Endothelial cell of umbilical vein (primary cell): ENCODE data around the gene NEMF. TPM values are rescaled to one million over a fixed set of nuclear protein-coding genes. Genes with fewer than 3 reads are reported as not detected.
"Not testable (repeated sequence)": the region's sequence is repeated elsewhere in the genome, so short reads cannot be mapped to it uniquely, and the experiment has no call there.

Experiments used
- BruUV-seq: library from RNA; stranded (reverse); fragments of 400-500 nt; replicated peaks from 2 replicates; lab custom pipeline; 2021; lab: Mats Ljungman, UMichigan
- CTCF ChIA-PET: fragments of 300-600, 350-600 bp; sonication (Branson Sonifier 250); formaldehyde crosslinking; loops from one replicate; lab custom pipeline; 2021; ENCODE audit warnings: antibody characterized with exemption, inconsistent platforms; lab: Charles Lee
- POLR2A ChIA-PET: fragments of 300-600, 350-600 bp; sonication (Branson Sonifier 250); formaldehyde crosslinking; loops from one replicate; lab custom pipeline; 2021; ENCODE audit warnings: antibody characterized with exemption, inconsistent platforms; lab: Charles Lee
- DNase-seq: peaks from one replicate; pipeline ENCODE4 v3.0.0-alpha.2; 2011; ENCODE audit warnings: low read depth, low spot score
- FAIRE-seq: peaks from 2 replicates; lab custom pipeline; 2011; peaks lifted over from hg19 to GRCh38; lab: Jason Lieb, UNC
- H2AFZ ChIP-seq: 2 replicates; pipeline ENCODE4 v1.6.0; 2012; ENCODE audit warnings: low read depth, low read length, control low read depth, inconsistent platforms
- H3K27ac ChIP-seq: 2 replicates; pipeline ENCODE4 v1.5.1; 2011; ENCODE audit warnings: low read depth, mild to moderate bottlenecking, control low read depth, low read length, moderate library complexity; ENCODE audit not compliant: insufficient read depth
- H3K27me3 ChIP-seq, 2 experiments: 2 replicates each; pipeline versions ENCODE4 v1.6.0 to v1.6.1; 2011; ENCODE audit warnings: low read length in 2 of 2, mixed read lengths in 1 of 2; ENCODE audit not compliant: control insufficient read depth in 2 of 2, insufficient read depth in 2 of 2
- H3K36me3 ChIP-seq, 2 experiments: 2 replicates in 1 of 2; 3 replicates in 1 of 2; pipeline ENCODE4 v1.5.1; 2011; ENCODE audit warnings: low read length in 2 of 2, mild to moderate bottlenecking in 1 of 2, moderate library complexity in 1 of 2; ENCODE audit not compliant: control insufficient read depth in 2 of 2, insufficient read depth in 2 of 2; ENCODE audit errors: extremely low read depth in 1 of 2
- H3K4me1 ChIP-seq: 3 replicates; pipeline ENCODE4 v1.5.1; 2011; ENCODE audit warnings: mild to moderate bottlenecking, low read length; ENCODE audit not compliant: control insufficient read depth, insufficient read depth; ENCODE audit errors: extremely low read depth
- H3K4me2 ChIP-seq: 2 replicates; pipeline ENCODE4 v1.6.1; 2011; ENCODE audit warnings: low read length, control low read depth, mixed read lengths; ENCODE audit not compliant: insufficient read depth
- H3K4me3 ChIP-seq, 3 experiments: fragments of 200-600 bp in 1 of 3; sonication (generic), shearing (Covaris generic) in 1 of 3; replicated peaks in 1 of 3; 2 replicates each; pipeline ENCODE4 v1.5.1; 2011 to 2016; ENCODE audit warnings: control low read depth in 3 of 3, low read length in 3 of 3, mild to moderate bottlenecking in 2 of 3, inconsistent platforms in 1 of 3, low read depth in 1 of 3, moderate library complexity in 1 of 3; ENCODE audit not compliant: insufficient read depth in 1 of 3
- H3K79me2 ChIP-seq: 2 replicates; pipeline ENCODE4 v1.6.0; 2012; ENCODE audit warnings: low read length, inconsistent platforms; ENCODE audit not compliant: control insufficient read depth, insufficient read depth
- H3K9ac ChIP-seq: replicated peaks from 2 replicates; pipeline ENCODE3; 2011; ENCODE audit warnings: low read length, control low read depth; ENCODE audit not compliant: insufficient read depth; ENCODE audit errors: extremely low read depth
- H3K9me1 ChIP-seq: replicated peaks from 3 replicates; pipeline ENCODE4 v1.6.0; 2011; ENCODE audit warnings: mild to moderate bottlenecking, low read length; ENCODE audit not compliant: control insufficient read depth, insufficient read depth; ENCODE audit errors: extremely low read depth
- H3K9me3 ChIP-seq: replicated peaks from 2 replicates; pipeline ENCODE4 v1.5.1; 2012; ENCODE audit warnings: low read length, inconsistent platforms; ENCODE audit not compliant: control insufficient read depth, insufficient read depth
- H4K20me1 ChIP-seq: replicated peaks from 2 replicates; pipeline ENCODE3; 2011; ENCODE audit warnings: mild to moderate bottlenecking, low read length; ENCODE audit not compliant: control insufficient read depth, insufficient read depth; ENCODE audit errors: extremely low read depth
- EZH2 ChIP-seq: IDR thresholded peaks from 2 replicates; pipeline ENCODE4 v1.6.1; 2012; ENCODE audit warnings: borderline replicate concordance, low read depth, mild to moderate bottlenecking, moderate library complexity, low read length, inconsistent platforms; ENCODE audit not compliant: severe bottlenecking
- FOS ChIP-seq: IDR thresholded peaks from 2 replicates; pipeline ENCODE4 v1.6.1; 2011; ENCODE audit warnings: mild to moderate bottlenecking, low read length, moderate library complexity, borderline replicate concordance; ENCODE audit not compliant: insufficient read depth
- GATA2 ChIP-seq: IDR thresholded peaks from 2 replicates; pipeline ENCODE4 v1.7.0; 2011; ENCODE audit warnings: low read depth, mild to moderate bottlenecking, moderate library complexity, mixed read lengths, low read length; ENCODE audit not compliant: insufficient read length, insufficient read depth
- JUN ChIP-seq: IDR thresholded peaks from 2 replicates; pipeline ENCODE4 v1.6.1; 2011; ENCODE audit warnings: borderline replicate concordance, low read depth; ENCODE audit not compliant: insufficient read length, insufficient read depth
- MYC ChIP-seq: IDR thresholded peaks from one replicate; pipeline ENCODE4 v1.6.1; 2011; ENCODE audit warnings: mild to moderate bottlenecking, low read depth, low read length
- POLR2A ChIP-seq: IDR thresholded peaks from 2 replicates; pipeline ENCODE4 v1.6.1; 2012; ENCODE audit warnings: low read depth, mild to moderate bottlenecking, control low read depth, low read length
- dilution Hi-C: fragments of 300-500 bp; cut with MboI; formaldehyde crosslinking; loops from one replicate; pipeline ENCODE4 v1.15.0; 2019; ENCODE audit warnings: low sequenced_read_pairs; ENCODE audit not compliant: extremely low pct_ligation_motif_present
- intact Hi-C: fragments of 100-400 bp; cut with micrococcal nuclease; formaldehyde crosslinking; loops from one replicate; pipeline ENCODE4 v1.10.0; 2022
- polyA plus RNA-seq, 4 experiments: library from polyadenylated mRNA; depleted of rRNA in 3 of 4; stranded (reverse) in 3 of 4; unstranded in 1 of 4; fragments of >200 nt; gene quantifications; 2 replicates each; pipeline versions ENCODE4 v1.2.1 to v1.2.3, GENCODE V29; 2011 to 2012; ENCODE audit warnings: missing spikeins in 1 of 4
- total RNA-seq: library from RNA; stranded (reverse); gene quantifications from 2 replicates; pipeline ENCODE4 v1.2.3, GENCODE V29; 2021
- TF ChIP-seq, protein P1 (sequence below): IDR thresholded peaks from 2 replicates; pipeline ENCODE4 v1.6.1; 2011; ENCODE audit not compliant: insufficient read depth, insufficient read length
- TF ChIP-seq, protein P2 (sequence below), 2 donors: IDR thresholded peaks; 1 replicate in 1 of 2; 2 replicates in 1 of 2; pipeline ENCODE4 v1.5.1; 2011; ENCODE audit warnings: low read length in 2 of 2, mild to moderate bottlenecking in 2 of 2, moderate library complexity in 2 of 2, control low read depth in 1 of 2, inconsistent platforms in 1 of 2, low read depth in 1 of 2; ENCODE audit not compliant: insufficient read depth in 1 of 2; ENCODE audit errors: extremely low read depth in 1 of 2

NEMF gene
- total and polyA plus RNA-seq, 2 donors (not counting 3 experiments of a cell fraction or from before 2014, with no cell fraction given) = 12.2 to 71.4 TPM

- ChIA-PET CTCF (interaction anchor here (0.8 to 1.3 kb wide), 4 partner anchors 8 to 23 kb away, joined by 3 to 4 read pairs (median 4); partner anchors contain the start of gene NEMF), POLR2A (no interaction called here)
- TF ChIP-seq MYC (no peak), JUN (no peak), FOS (no peak), EZH2 (no peak), POLR2A (no peak), GATA2 (no peak)
- TF ChIP-seq, protein P1, sequence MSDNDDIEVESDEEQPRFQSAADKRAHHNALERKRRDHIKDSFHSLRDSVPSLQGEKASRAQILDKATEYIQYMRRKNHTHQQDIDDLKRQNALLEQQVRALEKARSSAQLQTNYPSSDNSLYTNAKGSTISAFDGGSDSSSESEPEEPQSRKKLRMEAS = no peak
- TF ChIP-seq, protein P2, sequence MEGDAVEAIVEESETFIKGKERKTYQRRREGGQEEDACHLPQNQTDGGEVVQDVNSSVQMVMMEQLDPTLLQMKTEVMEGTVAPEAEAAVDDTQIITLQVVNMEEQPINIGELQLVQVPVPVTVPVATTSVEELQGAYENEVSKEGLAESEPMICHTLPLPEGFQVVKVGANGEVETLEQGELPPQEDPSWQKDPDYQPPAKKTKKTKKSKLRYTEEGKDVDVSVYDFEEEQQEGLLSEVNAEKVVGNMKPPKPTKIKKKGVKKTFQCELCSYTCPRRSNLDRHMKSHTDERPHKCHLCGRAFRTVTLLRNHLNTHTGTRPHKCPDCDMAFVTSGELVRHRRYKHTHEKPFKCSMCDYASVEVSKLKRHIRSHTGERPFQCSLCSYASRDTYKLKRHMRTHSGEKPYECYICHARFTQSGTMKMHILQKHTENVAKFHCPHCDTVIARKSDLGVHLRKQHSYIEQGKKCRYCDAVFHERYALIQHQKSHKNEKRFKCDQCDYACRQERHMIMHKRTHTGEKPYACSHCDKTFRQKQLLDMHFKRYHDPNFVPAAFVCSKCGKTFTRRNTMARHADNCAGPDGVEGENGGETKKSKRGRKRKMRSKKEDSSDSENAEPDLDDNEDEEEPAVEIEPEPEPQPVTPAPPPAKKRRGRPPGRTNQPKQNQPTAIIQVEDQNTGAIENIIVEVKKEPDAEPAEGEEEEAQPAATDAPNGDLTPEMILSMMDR (IDR thresholded peaks at IDR 0.05; ENCODE audit: extremely low read depth in 1 of 2, insufficient read depth in 1 of 2, low read depth in 1 of 2, low read length in 2 of 2) = no peak
- no peak overlapping the region for H3K4me2 ChIP-seq
- H3K4me1 ChIP-seq = no peaks in the 10 kb centered on the region
- H3K9ac ChIP-seq = no peak overlapping the region
- H3K9me1 ChIP-seq = no peaks in the 10 kb centered on the region
- H3K9me3 ChIP-seq = no peaks in the 10 kb centered on the region
- no TSS peak for BruUV-seq
- DNase-seq (no peak), FAIRE-seq (no peak)
- no peak overlapping the region for H3K4me3 ChIP-seq
- intact Hi-C loops = no loop called here
- no peaks in the 10 kb centered on the region for H3K36me3 ChIP-seq
- H4K20me1 ChIP-seq = no peaks in the 10 kb centered on the region
- H3K79me2 ChIP-seq = no peaks in the 10 kb centered on the region
- H3K27ac ChIP-seq = no peak overlapping the region
- H2AFZ ChIP-seq = no peak overlapping the region
- H3K27me3 ChIP-seq = no peaks in the 10 kb centered on the region
- dilution Hi-C loops = no loop called here
These were observed 23.1 kb upstream of the NEMF start for GRCh38 chr14:49875640-49876198.

DNA sequence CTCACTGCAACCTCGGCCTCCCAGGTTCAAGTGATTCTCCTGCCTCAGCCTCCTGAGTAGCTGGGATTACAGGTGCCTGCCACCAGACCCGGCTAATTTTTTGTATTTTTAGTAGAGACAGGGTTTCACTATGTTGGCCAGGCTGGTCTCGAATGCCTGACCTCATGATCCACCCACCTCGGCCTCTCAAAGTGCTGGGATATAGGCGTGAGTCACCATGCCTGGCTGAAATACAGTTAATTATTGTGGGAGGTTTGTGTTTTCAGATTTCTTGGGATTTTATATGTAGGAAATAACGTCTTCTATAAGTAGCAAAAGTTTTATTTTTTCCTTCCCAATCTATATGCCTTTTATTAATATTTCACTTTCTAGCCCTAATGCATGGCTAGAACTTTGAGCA is 21.0 kb upstream of the NEMF start:
- H2AFZ ChIP-seq = not testable (repeated sequence)

More for the DNA sequence above, 21.0 kb upstream of the NEMF start:
- H3K27me3 ChIP-seq, H3K9me3 ChIP-seq, H3K36me3 ChIP-seq, H3K4me2 ChIP-seq, CTCF ChIA-PET, dilution Hi-C loops, H3K4me3 ChIP-seq, H3K9ac ChIP-seq, BruUV-seq, intact Hi-C loops, H3K27ac ChIP-seq, H3K79me2 ChIP-seq, DNase-seq, H3K9me1 ChIP-seq, H4K20me1 ChIP-seq, FAIRE-seq, H3K4me1 ChIP-seq: not testable (repeated sequence)
- POLR2A ChIA-PET = interaction anchor here (0.5 kb wide), 1 partner anchor 44 kb away, joined by 3 read pairs; no protein-coding TSS in a partner anchor
